GM12801 (cell line): ENCODE results near the gene RAPGEF1.

Source experiments
- TF ChIP-seq, protein P1 (sequence below): IDR thresholded peaks from one replicate; pipeline ENCODE4 v1.5.1; 2011; ENCODE audit warnings: control low read depth; ENCODE audit not compliant: insufficient read length; ENCODE audit errors: extremely low read depth

Gene RAPGEF1

DNA sequence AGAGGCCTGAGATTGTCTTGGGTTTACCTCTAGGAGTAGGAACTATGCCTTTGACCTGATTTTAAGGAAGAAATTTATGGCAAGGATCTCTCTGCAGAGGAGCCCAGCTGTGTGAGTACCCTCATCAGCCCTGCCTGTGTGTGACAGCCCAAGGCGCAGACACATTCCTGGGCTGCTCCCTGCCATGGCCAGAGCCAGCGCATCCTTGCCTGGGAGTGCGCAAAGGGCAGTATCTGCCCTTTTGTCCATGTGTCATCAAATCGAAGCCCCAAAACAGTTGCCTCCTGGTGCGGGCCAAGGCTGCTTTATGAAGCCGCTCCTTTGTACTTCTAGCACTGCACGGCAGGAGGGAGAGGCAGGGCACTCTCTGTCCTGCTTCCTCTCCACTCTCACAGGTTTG lies 142.6 kb downstream of the RAPGEF1 start:
- TF ChIP-seq, protein P1, sequence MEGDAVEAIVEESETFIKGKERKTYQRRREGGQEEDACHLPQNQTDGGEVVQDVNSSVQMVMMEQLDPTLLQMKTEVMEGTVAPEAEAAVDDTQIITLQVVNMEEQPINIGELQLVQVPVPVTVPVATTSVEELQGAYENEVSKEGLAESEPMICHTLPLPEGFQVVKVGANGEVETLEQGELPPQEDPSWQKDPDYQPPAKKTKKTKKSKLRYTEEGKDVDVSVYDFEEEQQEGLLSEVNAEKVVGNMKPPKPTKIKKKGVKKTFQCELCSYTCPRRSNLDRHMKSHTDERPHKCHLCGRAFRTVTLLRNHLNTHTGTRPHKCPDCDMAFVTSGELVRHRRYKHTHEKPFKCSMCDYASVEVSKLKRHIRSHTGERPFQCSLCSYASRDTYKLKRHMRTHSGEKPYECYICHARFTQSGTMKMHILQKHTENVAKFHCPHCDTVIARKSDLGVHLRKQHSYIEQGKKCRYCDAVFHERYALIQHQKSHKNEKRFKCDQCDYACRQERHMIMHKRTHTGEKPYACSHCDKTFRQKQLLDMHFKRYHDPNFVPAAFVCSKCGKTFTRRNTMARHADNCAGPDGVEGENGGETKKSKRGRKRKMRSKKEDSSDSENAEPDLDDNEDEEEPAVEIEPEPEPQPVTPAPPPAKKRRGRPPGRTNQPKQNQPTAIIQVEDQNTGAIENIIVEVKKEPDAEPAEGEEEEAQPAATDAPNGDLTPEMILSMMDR: no peak

DNA sequence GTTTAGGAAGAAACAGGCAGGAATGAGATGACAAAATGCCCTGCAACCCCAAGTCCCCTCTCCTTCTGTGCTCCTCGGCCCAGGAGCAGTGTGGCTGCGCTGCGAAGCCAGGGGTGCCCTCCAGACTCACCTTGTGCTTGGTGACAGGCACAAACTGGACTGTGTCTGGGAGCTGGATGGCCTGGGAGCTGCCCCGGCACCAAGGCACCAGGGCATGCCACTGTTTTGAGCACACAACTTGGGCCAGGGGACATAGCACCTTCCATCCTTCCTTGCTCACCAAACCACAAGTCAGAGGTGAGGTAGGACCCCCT lies 143.5 kb downstream of the RAPGEF1 start:
- TF ChIP-seq, protein P1: no peak

DNA sequence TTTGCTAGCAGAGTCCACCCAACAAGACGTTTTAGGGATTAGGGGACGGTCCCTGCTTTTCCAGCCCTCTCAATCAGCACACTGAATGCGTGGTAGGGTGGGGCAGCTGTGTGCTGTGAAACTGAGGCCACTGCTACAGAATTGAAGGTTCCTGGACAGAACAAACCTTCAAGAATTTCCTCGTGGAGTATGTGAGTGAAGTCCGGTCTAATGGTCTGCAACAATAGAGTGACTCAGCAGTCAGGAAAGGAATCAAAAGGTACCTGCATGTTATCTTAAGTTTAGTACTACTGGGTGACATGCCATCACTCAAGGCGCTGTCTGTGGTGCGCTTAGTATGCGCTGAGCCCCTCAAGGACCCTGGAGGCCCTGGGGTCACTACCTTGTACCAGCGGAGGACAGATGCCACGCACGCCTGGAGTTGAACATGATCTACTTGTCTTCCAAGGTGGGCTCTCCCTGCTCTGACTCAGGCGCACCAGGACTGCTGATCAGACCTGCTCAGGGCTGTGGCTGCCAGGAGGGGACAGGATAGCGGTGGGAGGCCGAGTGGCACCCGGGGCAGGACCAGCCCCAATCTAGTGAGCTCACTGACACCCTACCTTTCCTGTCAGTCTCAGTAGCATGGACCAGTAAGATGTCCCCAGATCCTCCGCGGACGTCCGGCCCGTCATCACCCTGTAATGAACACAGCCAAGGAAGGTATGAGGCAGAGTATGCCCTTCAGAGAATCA lies 144.0 kb downstream of the RAPGEF1 start:
- TF ChIP-seq, protein P1: no peak

DNA sequence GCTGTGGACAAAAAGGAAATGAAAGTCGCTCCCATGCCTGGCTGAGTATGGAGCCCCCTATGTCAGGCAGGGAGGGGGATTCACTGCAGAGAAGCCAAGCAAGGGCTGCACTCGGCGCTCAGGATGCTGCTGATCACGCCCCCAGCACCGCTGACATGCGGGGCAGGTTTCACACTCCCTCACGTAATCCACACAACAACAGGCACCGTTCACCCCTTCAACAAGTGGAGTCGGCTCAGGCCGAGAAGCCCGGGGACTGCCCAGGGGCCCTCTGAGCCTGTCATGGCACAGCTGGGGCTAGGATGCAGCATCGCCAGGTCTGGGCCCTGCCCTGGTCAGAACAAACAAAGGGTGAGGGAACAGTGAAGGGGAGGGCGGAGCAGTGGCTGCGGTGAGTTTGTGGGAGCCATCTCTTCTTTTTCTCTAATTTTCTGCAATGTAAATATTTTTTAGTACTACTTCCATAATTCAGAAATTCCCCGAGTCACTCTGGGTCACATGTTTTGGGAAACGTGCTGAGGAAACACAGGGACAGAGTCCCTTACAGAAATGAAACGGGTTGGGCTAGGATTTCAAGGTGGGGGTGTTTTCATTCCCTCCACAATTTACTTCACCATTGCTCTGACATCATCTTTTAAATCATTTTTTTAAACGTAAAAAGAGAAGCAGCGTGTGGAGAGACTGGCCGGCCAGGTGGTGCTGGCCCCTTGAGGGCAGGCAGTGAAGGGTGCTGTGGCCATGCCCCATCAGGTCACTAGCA lies 144.8 kb downstream of the RAPGEF1 start:
- TF ChIP-seq, protein P1: no peak

DNA sequence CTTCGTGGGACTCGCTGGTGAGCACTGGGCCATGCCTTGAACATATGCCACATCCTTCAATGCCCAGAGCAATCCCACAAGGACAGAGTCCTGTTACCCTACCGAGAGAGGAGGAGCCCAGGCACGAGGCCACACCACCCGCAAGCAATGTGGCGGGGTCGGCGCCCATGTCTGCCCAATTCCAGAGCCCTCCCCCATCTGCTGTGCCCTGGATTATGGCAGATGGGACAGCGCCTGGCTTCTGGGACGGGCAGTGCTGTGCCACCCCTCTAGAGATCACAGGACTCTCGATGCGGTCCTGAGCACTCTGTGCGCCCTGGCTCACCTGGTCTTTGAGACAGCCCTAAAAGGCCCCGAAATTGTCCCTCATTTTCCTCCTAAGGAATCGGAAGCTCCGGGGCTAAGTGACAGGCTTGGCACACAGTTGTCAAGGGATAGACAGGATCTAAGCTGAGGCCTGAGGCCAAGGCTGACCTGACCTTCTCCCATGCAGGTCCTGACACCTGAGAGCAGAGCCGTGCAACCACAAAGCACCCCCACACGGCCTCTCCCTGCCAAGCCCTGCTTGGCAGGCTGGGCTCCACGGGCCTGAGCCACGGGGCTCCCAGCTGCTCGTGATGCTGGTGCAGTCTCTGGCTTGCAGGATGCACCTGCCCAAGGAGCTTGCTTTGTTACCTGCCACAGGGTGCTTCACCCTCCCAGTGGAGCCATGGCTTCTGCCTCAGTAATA lies 145.8 kb downstream of the RAPGEF1 start:
- TF ChIP-seq, protein P1: no peak

DNA sequence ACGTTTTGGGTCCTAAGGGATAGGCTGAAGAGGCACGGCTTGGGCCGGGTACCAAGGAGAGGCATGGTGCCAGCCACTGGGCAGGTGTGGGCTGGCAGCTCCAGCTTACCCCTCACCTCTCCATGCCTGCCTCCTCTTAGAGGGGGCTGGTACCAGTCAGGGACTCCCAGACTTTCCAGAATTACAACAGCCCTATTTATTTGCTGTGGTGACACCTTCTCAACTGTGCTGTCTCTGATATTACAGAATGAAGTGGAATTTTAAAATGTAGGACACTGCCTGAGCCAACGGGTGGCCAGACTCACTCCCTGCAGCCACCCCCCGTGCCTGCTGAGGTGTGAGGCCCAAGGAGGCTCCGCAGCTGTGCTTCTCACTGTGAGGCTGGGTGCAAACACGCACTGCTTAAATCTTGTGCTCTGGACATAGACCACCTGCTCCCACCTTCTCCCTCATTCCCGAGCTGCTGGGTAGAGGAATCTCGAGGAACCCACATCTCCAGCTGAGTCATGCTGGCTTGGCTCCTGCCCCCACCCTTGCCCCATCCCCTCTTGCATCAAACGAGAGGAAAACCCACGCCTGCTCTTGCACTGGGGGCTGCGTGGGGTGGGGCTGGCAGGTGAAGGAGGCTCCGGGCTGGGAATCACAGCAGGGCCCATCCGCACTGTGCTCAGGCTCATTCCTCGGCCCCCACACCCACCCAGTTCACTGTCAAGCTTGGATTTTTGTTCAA lies 146.6 kb downstream of the RAPGEF1 start:
- TF ChIP-seq, protein P1: no peak

DNA sequence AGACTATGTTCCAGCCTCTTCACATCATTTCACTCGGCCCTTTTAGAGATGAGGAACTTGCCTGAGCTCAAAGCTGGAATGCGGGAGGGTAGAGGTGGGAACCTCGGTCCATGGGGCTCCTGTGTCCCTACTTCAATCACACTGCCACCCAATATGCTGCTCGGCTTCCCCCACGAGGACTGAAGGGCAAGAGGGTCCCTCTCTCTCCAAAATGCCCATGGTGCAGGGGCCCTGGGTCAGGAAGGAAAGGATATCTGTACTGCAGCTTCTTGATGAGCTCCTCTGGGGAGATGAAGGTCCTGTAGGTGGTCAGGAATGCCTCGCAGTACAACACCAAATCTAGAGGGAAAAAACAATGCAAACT lies 148.0 kb downstream of the RAPGEF1 start:
- TF ChIP-seq, protein P1: no peak
